Transverse colon (tissue), 4 donors: ENCODE results near the gene TNRC18. TPM values are rescaled to one million over a fixed set of nuclear protein-coding genes. Genes with fewer than 3 reads are reported as not detected.
"Not testable (repeated sequence)": the region's sequence is repeated elsewhere in the genome, so short reads cannot be mapped to it uniquely, and the experiment has no call there.

Experiments used
- DNase-seq: peaks from one replicate; pipeline ENCODE4 v3.0.0-alpha.2; 2019
- H3K27ac ChIP-seq, 4 donors: fragments of 200-600 bp; sonication (generic); 2 replicates each; pipeline ENCODE4 v1.5.1; 2016 to 2018; ENCODE audit warnings: inconsistent platforms in 4 of 4
- H3K27me3 ChIP-seq: fragments of 200-600 bp; sonication (generic); 2 replicates; pipeline ENCODE4 v1.5.1; 2017; ENCODE audit warnings: inconsistent platforms
- H3K36me3 ChIP-seq, 4 donors: fragments of 200-600 bp; sonication (generic); 2 replicates each; pipeline ENCODE4 v1.5.1; 2017 to 2019; ENCODE audit warnings: inconsistent platforms in 4 of 4
- H3K4me1 ChIP-seq, 4 donors: fragments of 200-600 bp; sonication (generic); 2 replicates each; pipeline ENCODE4 v1.5.1; 2017 to 2020; ENCODE audit warnings: inconsistent platforms in 4 of 4
- H3K4me3 ChIP-seq, 4 donors: fragments of 200-600 bp; sonication (generic); 1 replicate in 1 of 4; 2 replicates in 3 of 4; pipeline versions ENCODE4 v1.5.1 to v1.6.1; 2017 to 2019; ENCODE audit warnings: inconsistent platforms in 4 of 4
- H3K9me3 ChIP-seq, 2 donors: fragments of 200-600 bp; sonication (generic); 2 replicates each; pipeline ENCODE4 v1.5.1; 2017 to 2019; ENCODE audit warnings: inconsistent platforms in 2 of 2
- EP300 ChIP-seq: sonication (generic); formaldehyde crosslinking; IDR thresholded peaks from one replicate; pipeline ENCODE4 v1.6.1; 2017; ENCODE audit warnings: antibody characterized with exemption, low read depth
- POLR2A ChIP-seq: fragments of 450-650 bp; IDR thresholded peaks from one replicate; pipeline ENCODE4 v1.6.1; 2016; ENCODE audit warnings: antibody characterized with exemption, mild to moderate bottlenecking, moderate library complexity
- POLR2AphosphoS5 ChIP-seq, 3 donors: sonication (generic); formaldehyde crosslinking; IDR thresholded peaks; one replicate each; pipeline ENCODE4 v1.6.1; 2016; ENCODE audit warnings: antibody characterized with exemption in 3 of 3
- WGBS, 2 donors: methylation state at CpG; one replicate each; pipeline ENCODE4 v1.1.5; 2018; ENCODE audit warnings: low coverage in 1 of 2; 5-methylcytosine and 5-hydroxymethylcytosine counted together
- in situ Hi-C, 4 donors: fragments of 200-750 bp; cut with MboI; loops; one replicate each; pipeline versions ENCODE4 v1.15.0 to v1.15.1; 2017; ENCODE audit warnings: low sequenced_read_pairs in 3 of 4, low pct_ligation_motif_present in 1 of 4, low pct_unique_long_range_greater_than_20kb in 1 of 4
- intact Hi-C: fragments of 100-400 bp; cut with DNase I; formaldehyde crosslinking; loops from one replicate; pipeline ENCODE4 v1.15.1; 2023; ENCODE audit warnings: low total_unique reads
- total RNA-seq, 4 donors: library from RNA; depleted of rRNA; stranded (reverse); fragments of >200 nt; gene quantifications; one replicate each; pipeline ENCODE4 v1.1.0, GENCODE V29; 2016
- TF ChIP-seq, protein P1 (sequence below), 5 experiments: fragments of 200-600 bp in 3 of 5; fragments of 450-650 bp in 2 of 5; sonication (generic) in 3 of 5; IDR thresholded peaks; 1 replicate in 2 of 5; 2 replicates in 3 of 5; pipeline ENCODE4 v1.5.1; 2016 to 2017; ENCODE audit warnings: antibody characterized with exemption in 5 of 5, inconsistent platforms in 3 of 5, mild to moderate bottlenecking in 2 of 5, moderate library complexity in 1 of 5

The TNRC18 gene
- total RNA-seq, 4 donors from 2014 or later = 91.2 to 430 (median 175) TPM

GRCh38 chr7:5322621-5323410, 100.8 kb downstream of the TNRC18 start:
- WGBS, 2 donors = 87% methylated on average over 29 of the region's 29 CpGs; no CpG with 5 or more reads in 1 of the 2 donors
- no peak for DNase-seq
- no peak overlapping the region for H3K27ac ChIP-seq
- H3K9me3 ChIP-seq = peaks cover 0 to 7% of the 10 kb centered on the region in 2 donors
- in situ Hi-C loops (no loop called here), intact Hi-C loops (no loop called here)
- peaks cover 0 to 59% (median 27%) of the 10 kb centered on the region in 4 donors for H3K36me3 ChIP-seq
- no peaks in the 10 kb centered on the region for H3K4me1 ChIP-seq
- H3K4me3 ChIP-seq = no peak overlapping the region
- H3K27me3 ChIP-seq = no peaks in the 10 kb centered on the region
- TF ChIP-seq EP300 (no peak), POLR2AphosphoS5 (IDR thresholded peaks at IDR 0.05) (no peak), POLR2A (no peak)
- TF ChIP-seq, protein P1, sequence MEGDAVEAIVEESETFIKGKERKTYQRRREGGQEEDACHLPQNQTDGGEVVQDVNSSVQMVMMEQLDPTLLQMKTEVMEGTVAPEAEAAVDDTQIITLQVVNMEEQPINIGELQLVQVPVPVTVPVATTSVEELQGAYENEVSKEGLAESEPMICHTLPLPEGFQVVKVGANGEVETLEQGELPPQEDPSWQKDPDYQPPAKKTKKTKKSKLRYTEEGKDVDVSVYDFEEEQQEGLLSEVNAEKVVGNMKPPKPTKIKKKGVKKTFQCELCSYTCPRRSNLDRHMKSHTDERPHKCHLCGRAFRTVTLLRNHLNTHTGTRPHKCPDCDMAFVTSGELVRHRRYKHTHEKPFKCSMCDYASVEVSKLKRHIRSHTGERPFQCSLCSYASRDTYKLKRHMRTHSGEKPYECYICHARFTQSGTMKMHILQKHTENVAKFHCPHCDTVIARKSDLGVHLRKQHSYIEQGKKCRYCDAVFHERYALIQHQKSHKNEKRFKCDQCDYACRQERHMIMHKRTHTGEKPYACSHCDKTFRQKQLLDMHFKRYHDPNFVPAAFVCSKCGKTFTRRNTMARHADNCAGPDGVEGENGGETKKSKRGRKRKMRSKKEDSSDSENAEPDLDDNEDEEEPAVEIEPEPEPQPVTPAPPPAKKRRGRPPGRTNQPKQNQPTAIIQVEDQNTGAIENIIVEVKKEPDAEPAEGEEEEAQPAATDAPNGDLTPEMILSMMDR (IDR thresholded peaks at IDR 0.05) = no peak

GRCh38 chr7:5320802-5321396, 102.7 kb downstream of the TNRC18 start:
- Histone ChIP-seq H3K4me1 (no peaks in the 10 kb centered on the region), H3K9me3 (peaks cover 0 to 7% of the 10 kb centered on the region in 2 donors), H3K27ac (no peak overlapping the region), H3K36me3 (peaks cover 0 to 48% (median 24%) of the 10 kb centered on the region in 4 donors), H3K27me3 (no peaks in the 10 kb centered on the region), H3K4me3 (no peak overlapping the region)
- no peak for DNase-seq
- intact Hi-C loops (no loop called here), in situ Hi-C loops (no loop called here)
- 98% methylated on average over 28 of the region's 33 CpGs; no CpG with 5 or more reads in 1 of the 2 donors for WGBS, 2 donors
- TF ChIP-seq POLR2AphosphoS5 (IDR thresholded peaks at IDR 0.05) (no peak), POLR2A (no peak), EP300 (no peak)
- TF ChIP-seq, protein P1 (IDR thresholded peaks at IDR 0.05) = no peak

GRCh38 chr7:5320391-5320790, 103.2 kb downstream of the TNRC18 start:
- no peak for TF ChIP-seq EP300
- TF ChIP-seq POLR2A = no peak
- TF ChIP-seq, protein P1 (IDR thresholded peaks at IDR 0.05) = no peak
- no peak for TF ChIP-seq POLR2AphosphoS5 (IDR thresholded peaks at IDR 0.05)
- WGBS, 2 donors = 95% methylated on average over 13 of the region's 13 CpGs; no CpG with 5 or more reads in 1 of the 2 donors
- no peak for DNase-seq

GRCh38 chr7:5318613-5319012, 105.0 kb downstream of the TNRC18 start:
- intact Hi-C loops = loop anchor here (10.0 kb wide), 1 partner anchor 494 kb away; no protein-coding TSS in a partner anchor
- 95 to 98% methylated on average over 5 of the region's 5 CpGs for WGBS, 2 donors
- H3K4me3 ChIP-seq, DNase-seq, H3K9me3 ChIP-seq, H3K27ac ChIP-seq, H3K27me3 ChIP-seq, in situ Hi-C loops, H3K4me1 ChIP-seq: not testable (repeated sequence)
- H3K36me3 ChIP-seq = peaks cover 0 to 62% (median 21%) of the 10 kb centered on the region in 4 donors

More at GRCh38 chr7:5320391-5320790, 103.2 kb downstream of the TNRC18 start:
- Histone ChIP-seq H3K27ac (no peak overlapping the region), H3K36me3 (peaks cover 0 to 53% (median 26%) of the 10 kb centered on the region in 4 donors), H3K4me1 (no peaks in the 10 kb centered on the region), H3K4me3 (no peak overlapping the region), H3K9me3 (peaks cover 0 to 7% of the 10 kb centered on the region in 2 donors), H3K27me3 (no peaks in the 10 kb centered on the region)
- intact Hi-C loops = no loop called here
- in situ Hi-C loops = no loop called here
